Measurements from ENCODE around the gene HIVEP3. TPM values are rescaled to one million over a fixed set of nuclear protein-coding genes. Genes with fewer than 3 reads are reported as not detected.

Gene HIVEP3
- total and polyA plus RNA-seq, 7 donors = 0.70 to 3.4 (median 2.1) TPM

DNA sequence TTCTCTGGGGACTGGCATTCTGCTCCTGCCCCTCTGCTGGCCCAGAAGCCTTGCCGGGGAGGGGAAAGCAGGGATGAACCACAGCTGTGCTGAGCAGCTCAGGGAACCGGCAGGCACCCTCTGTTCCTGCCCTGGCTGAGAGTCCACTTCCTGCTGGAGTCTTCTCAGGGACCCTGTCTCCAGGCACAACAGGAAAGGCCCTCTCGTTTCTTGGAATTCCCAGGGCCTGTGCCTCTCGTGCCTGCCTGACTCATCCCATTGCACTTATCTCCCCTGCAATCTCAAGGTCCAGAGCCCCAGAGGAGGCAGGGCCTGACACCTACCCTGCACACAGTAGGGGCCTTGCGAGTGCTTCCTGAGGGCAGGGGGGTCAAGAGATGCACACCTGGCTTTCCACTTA lies 433.1 kb downstream of the HIVEP3 start:
- intact Hi-C loops (cut with DNase I) = no loop called here
- WGBS, 3 donors = 53 to 75% (median 58%) methylated on average over 5 of the region's 5 CpGs
- Histone ChIP-seq H3K27ac (no peak overlapping the region), H3K4me3 (no peak overlapping the region), H3K36me3 (ENCODE audit: insufficient read depth in 1 of 2, low read depth in 1 of 2) (no peaks in the 10 kb centered on the region), H3K4me1 (peaks cover 45% of the 10 kb centered on the region), H3K9me3 (no peaks in the 10 kb centered on the region), H3K27me3 (ENCODE audit: insufficient read depth in 3 of 3, low read length in 2 of 3) (no peaks in the 10 kb centered on the region)
- ATAC-seq (no peak), DNase-seq (peak in 1 of 2 donors; percentile 34)
- TF ChIP-seq, protein P1, sequence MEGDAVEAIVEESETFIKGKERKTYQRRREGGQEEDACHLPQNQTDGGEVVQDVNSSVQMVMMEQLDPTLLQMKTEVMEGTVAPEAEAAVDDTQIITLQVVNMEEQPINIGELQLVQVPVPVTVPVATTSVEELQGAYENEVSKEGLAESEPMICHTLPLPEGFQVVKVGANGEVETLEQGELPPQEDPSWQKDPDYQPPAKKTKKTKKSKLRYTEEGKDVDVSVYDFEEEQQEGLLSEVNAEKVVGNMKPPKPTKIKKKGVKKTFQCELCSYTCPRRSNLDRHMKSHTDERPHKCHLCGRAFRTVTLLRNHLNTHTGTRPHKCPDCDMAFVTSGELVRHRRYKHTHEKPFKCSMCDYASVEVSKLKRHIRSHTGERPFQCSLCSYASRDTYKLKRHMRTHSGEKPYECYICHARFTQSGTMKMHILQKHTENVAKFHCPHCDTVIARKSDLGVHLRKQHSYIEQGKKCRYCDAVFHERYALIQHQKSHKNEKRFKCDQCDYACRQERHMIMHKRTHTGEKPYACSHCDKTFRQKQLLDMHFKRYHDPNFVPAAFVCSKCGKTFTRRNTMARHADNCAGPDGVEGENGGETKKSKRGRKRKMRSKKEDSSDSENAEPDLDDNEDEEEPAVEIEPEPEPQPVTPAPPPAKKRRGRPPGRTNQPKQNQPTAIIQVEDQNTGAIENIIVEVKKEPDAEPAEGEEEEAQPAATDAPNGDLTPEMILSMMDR (IDR thresholded peaks at IDR 0.05) = no peak

DNA sequence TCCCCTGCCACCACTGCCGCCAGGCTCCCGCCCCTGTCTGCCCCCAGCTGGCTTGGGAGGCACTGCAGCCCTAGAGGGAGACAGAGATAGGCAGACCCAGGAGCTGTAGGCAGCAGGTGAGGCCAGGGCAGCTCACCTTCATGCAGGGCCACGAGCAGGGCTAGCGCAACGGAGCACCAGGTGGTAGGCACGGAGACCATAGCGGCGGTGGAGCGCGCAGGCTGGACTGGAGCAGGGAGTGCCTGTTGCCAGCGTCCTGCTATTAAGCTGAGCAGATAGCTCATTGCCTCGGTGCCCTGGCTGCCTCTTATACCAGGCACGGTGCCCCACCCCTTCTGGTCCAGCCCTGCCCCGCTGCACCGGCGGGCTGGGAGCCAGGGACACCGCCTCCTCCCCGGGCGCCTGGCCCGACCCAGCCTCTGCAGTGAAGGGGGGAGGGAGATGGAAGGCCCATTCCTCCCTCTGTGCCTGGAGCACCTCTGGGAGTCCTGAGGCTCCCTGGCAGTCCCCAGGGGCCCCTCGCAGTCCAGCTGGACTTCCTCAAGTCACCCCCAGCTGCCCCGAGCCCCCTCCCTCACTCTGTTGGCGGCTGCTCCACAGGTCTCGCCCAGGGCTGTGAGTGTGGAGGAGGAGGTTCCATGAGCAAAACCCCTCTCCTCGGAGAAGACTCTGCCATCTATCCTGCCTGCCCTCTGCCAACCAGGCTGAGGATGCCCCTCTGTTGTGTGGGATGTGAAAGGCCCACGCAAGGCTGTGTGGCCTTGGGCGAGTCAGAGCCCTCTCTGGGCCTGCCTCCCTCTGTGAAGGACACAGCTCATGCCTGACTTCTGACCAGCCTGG lies 434.1 kb downstream of the HIVEP3 start, which contains the start of gene EDN2:
EDN2 (minus strand) TSS at position 282 of the 840 bp plus-strand sequence; CDS start at position 200, 82 bp downstream.
- H3K27me3 ChIP-seq (ENCODE audit: insufficient read depth in 3 of 3, low read length in 2 of 3) = no peaks in the 10 kb centered on the region
- no peaks in the 10 kb centered on the region for H3K9me3 ChIP-seq
- TF ChIP-seq, protein P1 (IDR thresholded peaks at IDR 0.05) = no peak
- 44 to 59% (median 46%) methylated on average over 19 to 27 of the region's 27 CpGs for WGBS, 3 donors
- intact Hi-C loops (cut with DNase I) = no loop called here
- ATAC-seq = peak; percentile 25 to 71 (median 47)
- DNase-seq = peak in 1 of 2 donors; percentile 75
- H3K4me3 ChIP-seq = no peak within 1 kb of the TSS
- H3K27ac ChIP-seq = no peak within 1 kb of the TSS
- H3K4me1 ChIP-seq = peaks cover 45% of the 10 kb centered on the region
- no peaks in the 10 kb centered on the region for H3K36me3 ChIP-seq (ENCODE audit: insufficient read depth in 1 of 2, low read depth in 1 of 2)

- no peak overlapping the region for H3K27ac ChIP-seq
- H3K27me3 ChIP-seq (ENCODE audit: insufficient read depth in 3 of 3, low read length in 2 of 3) = no peaks in the 10 kb centered on the region
- no peaks in the 10 kb centered on the region for H3K36me3 ChIP-seq (ENCODE audit: insufficient read depth in 1 of 2, low read depth in 1 of 2)
- ATAC-seq = peak in 2 of 4 donors; percentile 1
- TF ChIP-seq, protein P1 (IDR thresholded peaks at IDR 0.05) = no peak
- H3K4me3 ChIP-seq = no peak overlapping the region
- no peaks in the 10 kb centered on the region for H3K9me3 ChIP-seq
- peaks cover 50% of the 10 kb centered on the region for H3K4me1 ChIP-seq
- no peak for DNase-seq
- intact Hi-C loops (cut with DNase I) = no loop called here
- 44 to 57% (median 54%) methylated on average over 9 of the region's 9 CpGs for WGBS, 3 donors
Measured at GRCh38 chr1:41483960-41484401, 434.7 kb downstream of the HIVEP3 start.

- peak overlapping the region; percentile 72 for H3K27ac ChIP-seq
- TF ChIP-seq, protein P1 (IDR thresholded peaks at IDR 0.05) = no peak
- DNase-seq (peak in 1 of 2 donors; percentile 71), ATAC-seq (peak; percentile 59 to 75 (median 72))
- no peaks in the 10 kb centered on the region for H3K27me3 ChIP-seq (ENCODE audit: insufficient read depth in 3 of 3, low read length in 2 of 3)
- no peak overlapping the region for H3K4me3 ChIP-seq
- intact Hi-C loops (cut with DNase I) = no loop called here
- 38 to 49% (median 40%) methylated on average over 21 of the region's 21 CpGs for WGBS, 3 donors
- H3K4me1 ChIP-seq = peaks cover 58% of the 10 kb centered on the region
- H3K36me3 ChIP-seq (ENCODE audit: insufficient read depth in 1 of 2, low read depth in 1 of 2) = no peaks in the 10 kb centered on the region
- H3K9me3 ChIP-seq = no peaks in the 10 kb centered on the region
Measured at GRCh38 chr1:41483001-41483850, 435.5 kb downstream of the HIVEP3 start.
